A673 (cell line): Measurements from ENCODE around the gene NELFE. TPM values are rescaled to one million over a fixed set of nuclear protein-coding genes. Genes with fewer than 3 reads are reported as not detected.

ENCODE experiments used
- BruUV-seq: library from RNA; stranded (reverse); fragments of 400-500 nt; replicated peaks from 2 replicates; lab custom pipeline; 2021; lab: Mats Ljungman, UMichigan
- CTCF ChIA-PET: fragments of 300-600 bp; sonication (Branson Sonifier 250); formaldehyde crosslinking; loops from one replicate; lab custom pipeline; 2022; ENCODE audit warnings: antibody characterized with exemption; lab: Charles Lee
- POLR2A ChIA-PET: fragments of 300-600 bp; sonication (Branson Sonifier 250); formaldehyde crosslinking; loops from one replicate; lab custom pipeline; 2022; ENCODE audit warnings: antibody characterized with exemption; ENCODE audit not compliant: low non-redundant PET; lab: Charles Lee
- DNase-seq: peaks from one replicate; pipeline ENCODE4 v3.0.0-alpha.2; 2015; ENCODE audit warnings: low spot score
- H3K27ac ChIP-seq: fragments of 200-600 bp; sonication (generic); 2 replicates; pipeline ENCODE4 v1.5.1; 2016; ENCODE audit warnings: mixed run types, low read depth, mild to moderate bottlenecking, mixed read lengths, antibody characterized with exemption, low read length; ENCODE audit not compliant: poor library complexity, severe bottlenecking
- H3K27me3 ChIP-seq: fragments of 200-600 bp; sonication (generic); replicated peaks from 2 replicates; pipeline ENCODE4 v1.6.1; 2017; ENCODE audit warnings: mixed run types, low read depth, mild to moderate bottlenecking, mixed read lengths, antibody characterized with exemption, low read length; ENCODE audit not compliant: insufficient read depth, poor library complexity
- H3K36me3 ChIP-seq: fragments of 200-600 bp; sonication (generic); 2 replicates; pipeline ENCODE4 v1.6.1; 2016; ENCODE audit warnings: mixed run types, mild to moderate bottlenecking, mixed read lengths, antibody characterized with exemption, low read length; ENCODE audit not compliant: insufficient read depth, poor library complexity, severe bottlenecking
- H3K4me1 ChIP-seq: fragments of 200-600 bp; sonication (generic); 2 replicates; pipeline ENCODE4 v1.6.1; 2017; ENCODE audit warnings: mixed run types, mild to moderate bottlenecking, mixed read lengths, antibody characterized with exemption, low read length; ENCODE audit not compliant: insufficient read depth, poor library complexity, severe bottlenecking
- H3K4me3 ChIP-seq: fragments of 200-600 bp; sonication (generic); 2 replicates; pipeline ENCODE4 v1.5.1; 2016; ENCODE audit warnings: low read depth, mixed run types, mild to moderate bottlenecking, mixed read lengths, low read length; ENCODE audit not compliant: poor library complexity, severe bottlenecking
- H3K9me3 ChIP-seq: fragments of 200-600 bp; sonication (generic); 2 replicates; pipeline ENCODE4 v1.6.1; 2016; ENCODE audit warnings: mixed run types, low read depth, mild to moderate bottlenecking, mixed read lengths, antibody characterized with exemption, low read length; ENCODE audit not compliant: poor library complexity, severe bottlenecking
- EZH2 ChIP-seq: fragments of 200-600 bp; sonication (generic); IDR thresholded peaks from 2 replicates; pipeline ENCODE4 v1.6.1; 2017; ENCODE audit warnings: borderline replicate concordance, low read depth, mild to moderate bottlenecking, mixed read lengths, antibody characterized with exemption, low read length; ENCODE audit not compliant: poor library complexity, severe bottlenecking
- intact Hi-C: fragments of 100-400 bp; cut with micrococcal nuclease; formaldehyde crosslinking; loops from one replicate; pipeline ENCODE4 v1.10.0; 2022; ENCODE audit not compliant: unreplicated experiment
- total RNA-seq: library from RNA; stranded (reverse); gene quantifications from 2 replicates; pipeline ENCODE4 v1.2.3, GENCODE V29; 2021
- TF ChIP-seq, protein P1 (sequence below): fragments of 300-800, 200-600 bp; sonication (generic); conservative IDR thresholded peaks from 2 replicates; pipeline ENCODE4 v1.5.1; 2017; ENCODE audit warnings: low read depth, mild to moderate bottlenecking, antibody characterized with exemption, low read length, moderate library complexity, mixed read lengths

The NELFE gene
- total RNA-seq, 1 experiment from 2014 or later: 94.3 TPM

DNA sequence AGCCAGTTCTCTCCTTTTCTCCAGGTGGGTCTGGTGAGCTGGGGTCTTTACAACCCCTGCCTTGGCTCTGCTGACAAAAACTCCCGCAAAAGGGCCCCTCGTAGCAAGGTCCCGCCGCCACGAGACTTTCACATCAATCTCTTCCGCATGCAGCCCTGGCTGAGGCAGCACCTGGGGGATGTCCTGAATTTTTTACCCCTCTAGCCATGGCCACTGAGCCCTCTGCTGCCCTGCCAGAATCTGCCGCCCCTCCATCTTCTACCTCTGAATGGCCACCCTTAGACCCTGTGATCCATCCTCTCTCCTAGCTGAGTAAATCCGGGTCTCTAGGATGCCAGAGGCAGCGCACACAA lies 13.6 kb downstream of the NELFE start:
- H3K27ac ChIP-seq: no peak overlapping the region
- intact Hi-C loops: no loop called here
- TF ChIP-seq, protein P1, sequence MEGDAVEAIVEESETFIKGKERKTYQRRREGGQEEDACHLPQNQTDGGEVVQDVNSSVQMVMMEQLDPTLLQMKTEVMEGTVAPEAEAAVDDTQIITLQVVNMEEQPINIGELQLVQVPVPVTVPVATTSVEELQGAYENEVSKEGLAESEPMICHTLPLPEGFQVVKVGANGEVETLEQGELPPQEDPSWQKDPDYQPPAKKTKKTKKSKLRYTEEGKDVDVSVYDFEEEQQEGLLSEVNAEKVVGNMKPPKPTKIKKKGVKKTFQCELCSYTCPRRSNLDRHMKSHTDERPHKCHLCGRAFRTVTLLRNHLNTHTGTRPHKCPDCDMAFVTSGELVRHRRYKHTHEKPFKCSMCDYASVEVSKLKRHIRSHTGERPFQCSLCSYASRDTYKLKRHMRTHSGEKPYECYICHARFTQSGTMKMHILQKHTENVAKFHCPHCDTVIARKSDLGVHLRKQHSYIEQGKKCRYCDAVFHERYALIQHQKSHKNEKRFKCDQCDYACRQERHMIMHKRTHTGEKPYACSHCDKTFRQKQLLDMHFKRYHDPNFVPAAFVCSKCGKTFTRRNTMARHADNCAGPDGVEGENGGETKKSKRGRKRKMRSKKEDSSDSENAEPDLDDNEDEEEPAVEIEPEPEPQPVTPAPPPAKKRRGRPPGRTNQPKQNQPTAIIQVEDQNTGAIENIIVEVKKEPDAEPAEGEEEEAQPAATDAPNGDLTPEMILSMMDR: no peak
- no peak for TF ChIP-seq EZH2
- no peak overlapping the region for H3K4me3 ChIP-seq
- no peaks in the 10 kb centered on the region for H3K36me3 ChIP-seq
- POLR2A ChIA-PET: no interaction called here
- BruUV-seq: no TSS peak
- no peaks in the 10 kb centered on the region for H3K4me1 ChIP-seq
- CTCF ChIA-PET: no interaction called here
- no peaks in the 10 kb centered on the region for H3K27me3 ChIP-seq
- DNase-seq: no peak
- H3K9me3 ChIP-seq: no peaks in the 10 kb centered on the region

- no TSS peak for BruUV-seq
- H3K27me3 ChIP-seq: no peaks in the 10 kb centered on the region
- H3K9me3 ChIP-seq: no peaks in the 10 kb centered on the region
- H3K4me3 ChIP-seq: no peak overlapping the region
- H3K27ac ChIP-seq: no peak overlapping the region
- TF ChIP-seq EZH2: no peak
- TF ChIP-seq, protein P1: no peak
- no peaks in the 10 kb centered on the region for H3K4me1 ChIP-seq
- CTCF ChIA-PET: no interaction called here
- intact Hi-C loops: no loop called here
- no peak for DNase-seq
- no peaks in the 10 kb centered on the region for H3K36me3 ChIP-seq
- POLR2A ChIA-PET: no interaction called here
Observed at GRCh38 chr6:31943742-31944141, 15.0 kb downstream of the NELFE start.

- intact Hi-C loops: no loop called here
- TF ChIP-seq, protein P1: no peak
- no peak for TF ChIP-seq EZH2
- DNase-seq: no peak
- POLR2A ChIA-PET: no interaction called here
- no TSS peak for BruUV-seq
- no peaks in the 10 kb centered on the region for H3K4me1 ChIP-seq
- H3K27me3 ChIP-seq: no peaks in the 10 kb centered on the region
- CTCF ChIA-PET: no interaction called here
- H3K9me3 ChIP-seq: no peaks in the 10 kb centered on the region
- H3K27ac ChIP-seq: no peak overlapping the region
- H3K4me3 ChIP-seq: no peak overlapping the region
- H3K36me3 ChIP-seq: no peaks in the 10 kb centered on the region
Observed at GRCh38 chr6:31940256-31940664, 18.5 kb downstream of the NELFE start.
